GM19239 (cell line): Measurements from ENCODE around the gene KRTAP5-1.
A peak's percentile ranks its signal among the peaks of the same experiment; 100 is the strongest.
"Not testable (repeated sequence)": the region's sequence is repeated elsewhere in the genome, so short reads cannot be mapped to it uniquely, and the experiment has no call there.

Experiments
- DNase-seq: peaks from one replicate; pipeline ENCODE4 v3.0.0; 2011; ENCODE audit warnings: low spot score; ENCODE audit not compliant: insufficient read length
- FAIRE-seq: peaks from 2 replicates; lab custom pipeline; 2011; peaks lifted over from hg19 to GRCh38; lab: Jason Lieb, UNC

Gene KRTAP5-1

GRCh38 chr11:1604181-1604580, 19.1 kb upstream of the KRTAP5-1 start:
- DNase-seq, result no peak
- no peak for FAIRE-seq

GRCh38 chr11:1603629-1604028, 18.5 kb upstream of the KRTAP5-1 start:
- DNase-seq, result no peak

DNA sequence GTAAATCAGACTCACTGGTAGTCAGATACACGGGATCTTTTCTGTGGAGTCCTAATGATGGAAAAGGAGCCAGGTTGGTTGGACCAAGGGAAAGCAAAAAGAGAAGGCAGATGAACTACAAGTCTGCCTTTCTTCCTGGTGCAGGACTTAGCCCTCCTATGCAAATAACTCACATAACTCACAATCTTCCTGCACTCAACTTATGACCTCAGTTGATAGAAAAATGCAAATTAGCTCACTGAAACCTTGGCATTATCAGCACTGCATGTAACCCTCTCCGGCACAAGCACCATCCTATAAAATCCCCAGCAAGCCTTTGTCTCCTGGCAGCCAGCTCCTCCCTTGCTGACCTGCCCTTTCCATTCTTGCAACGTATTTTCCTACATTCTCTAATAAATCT, 16.6 kb upstream of the KRTAP5-1 start:
- DNase-seq, FAIRE-seq: not testable (repeated sequence)

More at GRCh38 chr11:1603629-1604028, 18.5 kb upstream of the KRTAP5-1 start:
- FAIRE-seq, result no peak

GRCh38 chr11:1600626-1601025, 15.5 kb upstream of the KRTAP5-1 start:
- FAIRE-seq (no peak), DNase-seq (no peak)

GRCh38 chr11:1598816-1599215, 13.7 kb upstream of the KRTAP5-1 start:
- DNase-seq (no peak), FAIRE-seq (no peak)

DNA sequence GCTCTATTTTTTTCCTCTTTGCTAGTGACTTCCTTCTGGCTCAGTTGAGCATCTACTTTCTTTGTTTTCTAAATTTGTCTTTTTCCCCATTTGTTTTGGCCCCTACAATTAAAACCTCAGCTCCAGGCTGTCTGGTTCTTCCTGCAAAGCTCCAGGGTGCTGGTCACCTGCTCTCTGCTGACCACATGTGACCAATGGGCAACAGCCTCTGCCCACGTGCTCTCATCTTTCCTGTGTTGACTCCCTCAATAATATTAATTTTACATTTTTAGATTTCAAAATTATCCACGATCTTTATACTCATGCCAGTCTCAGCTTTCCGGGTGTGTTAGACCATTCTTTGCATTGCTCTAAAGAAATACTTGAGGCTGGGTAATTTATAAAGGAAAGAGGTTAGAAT, 13.3 kb upstream of the KRTAP5-1 start:
- FAIRE-seq, DNase-seq: not testable (repeated sequence)

- no peak for DNase-seq
- FAIRE-seq, result no peak
These were observed 12.9 kb upstream of the KRTAP5-1 start, which contains the start of gene KRTAP5-2 for GRCh38 chr11:1597994-1598380. Gene KRTAP5-2, minus strand, starts transcription at chr11:1598294. Its CDS starts 44 bp downstream, at chr11:1598250.

GRCh38 chr11:1597331-1597993, 12.4 kb upstream of the KRTAP5-1 start:
- DNase-seq, result no peak
- no peak for FAIRE-seq

DNA sequence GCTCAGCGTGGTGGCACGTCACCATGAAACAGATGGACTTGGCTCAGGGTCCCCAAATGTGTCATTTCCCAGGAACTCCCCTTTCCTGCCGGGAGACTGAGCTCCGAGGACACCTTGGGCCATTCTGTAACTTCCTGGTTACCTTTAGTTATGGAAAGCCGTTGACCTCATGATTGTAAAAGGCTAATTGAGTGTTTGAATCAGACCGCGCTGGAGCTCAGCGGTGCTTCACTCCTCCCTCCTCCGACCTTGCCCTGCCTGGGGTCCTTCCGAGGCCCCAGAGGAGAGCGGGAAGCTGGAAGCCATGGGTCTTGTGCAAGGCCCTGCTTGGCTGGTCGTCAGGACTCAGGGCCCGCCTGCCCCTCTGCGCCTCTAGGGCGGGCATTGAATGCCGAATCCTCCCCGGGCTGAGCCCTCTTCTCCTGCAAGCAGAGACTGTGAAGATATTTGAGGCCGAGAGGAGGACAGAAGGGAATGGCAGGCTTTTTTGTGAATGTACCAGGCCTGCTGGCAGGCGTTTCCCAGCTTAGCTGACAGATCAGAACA, 11.6 kb upstream of the KRTAP5-1 start:
- DNase-seq, FAIRE-seq: not testable (repeated sequence)

GRCh38 chr11:1595994-1596575, 11.0 kb upstream of the KRTAP5-1 start:
- not testable (repeated sequence) for DNase-seq
- FAIRE-seq, result peak; percentile 11

GRCh38 chr11:1592628-1593027, 7.5 kb upstream of the KRTAP5-1 start:
- DNase-seq, result no peak
- FAIRE-seq, result no peak

DNA sequence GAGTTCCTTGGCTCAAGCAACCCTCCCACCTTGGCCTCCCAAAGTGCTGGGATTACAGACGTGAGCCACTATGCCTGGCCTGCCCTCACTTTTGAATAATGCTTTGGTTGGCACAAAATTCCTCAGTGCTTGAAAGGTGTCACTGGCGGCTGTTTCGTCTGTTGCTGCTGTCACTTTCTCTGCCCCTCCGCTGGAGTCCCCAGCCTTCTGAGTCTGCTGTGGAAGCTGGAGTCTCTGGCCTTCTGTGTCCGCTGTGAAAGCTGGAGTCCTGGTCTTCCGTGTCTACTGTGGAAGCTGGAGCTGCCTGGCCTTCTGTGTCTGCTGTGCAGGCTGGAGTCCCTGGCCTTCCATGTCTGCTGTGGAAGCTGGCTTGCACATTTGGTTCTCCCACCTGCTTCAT, 4.9 kb upstream of the KRTAP5-1 start:
- DNase-seq (no peak), FAIRE-seq (no peak)

- not testable (repeated sequence) for FAIRE-seq, DNase-seq
These were observed 4.3 kb upstream of the KRTAP5-1 start for GRCh38 chr11:1589191-1589963.

GRCh38 chr11:1586699-1587098, 1.6 kb upstream of the KRTAP5-1 start:
- FAIRE-seq (no peak), DNase-seq (no peak)

GRCh38 chr11:1582909-1583308, 2.2 kb downstream of the KRTAP5-1 start:
- FAIRE-seq, result not testable (repeated sequence)

GRCh38 chr11:1581976-1582375, 3.1 kb downstream of the KRTAP5-1 start:
- DNase-seq (no peak), FAIRE-seq (no peak)

More at GRCh38 chr11:1582909-1583308, 2.2 kb downstream of the KRTAP5-1 start:
- not testable (repeated sequence) for DNase-seq

- FAIRE-seq, result no peak
- DNase-seq, result no peak
These were observed 8.3 kb downstream of the KRTAP5-1 start for GRCh38 chr11:1576825-1577224.

- not testable (repeated sequence) for DNase-seq
These were observed 9.3 kb downstream of the KRTAP5-1 start for GRCh38 chr11:1575756-1576155.

GRCh38 chr11:1574933-1575242, 10.2 kb downstream of the KRTAP5-1 start:
- DNase-seq (no peak), FAIRE-seq (peak; percentile 31)

More at GRCh38 chr11:1575756-1576155, 9.3 kb downstream of the KRTAP5-1 start:
- not testable (repeated sequence) for FAIRE-seq

- FAIRE-seq (peak; percentile 31), DNase-seq (peak; percentile 79)
These were observed 10.7 kb downstream of the KRTAP5-1 start for GRCh38 chr11:1574238-1574932.
